Measurements from ENCODE around the gene GRAMD4. TPM values are rescaled to one million over a fixed set of nuclear protein-coding genes. Genes with fewer than 3 reads are reported as not detected.

GRAMD4 gene
- total RNA-seq, 4 donors from 2014 or later = 19.1 to 25.4 (median 19.5) TPM

DNA sequence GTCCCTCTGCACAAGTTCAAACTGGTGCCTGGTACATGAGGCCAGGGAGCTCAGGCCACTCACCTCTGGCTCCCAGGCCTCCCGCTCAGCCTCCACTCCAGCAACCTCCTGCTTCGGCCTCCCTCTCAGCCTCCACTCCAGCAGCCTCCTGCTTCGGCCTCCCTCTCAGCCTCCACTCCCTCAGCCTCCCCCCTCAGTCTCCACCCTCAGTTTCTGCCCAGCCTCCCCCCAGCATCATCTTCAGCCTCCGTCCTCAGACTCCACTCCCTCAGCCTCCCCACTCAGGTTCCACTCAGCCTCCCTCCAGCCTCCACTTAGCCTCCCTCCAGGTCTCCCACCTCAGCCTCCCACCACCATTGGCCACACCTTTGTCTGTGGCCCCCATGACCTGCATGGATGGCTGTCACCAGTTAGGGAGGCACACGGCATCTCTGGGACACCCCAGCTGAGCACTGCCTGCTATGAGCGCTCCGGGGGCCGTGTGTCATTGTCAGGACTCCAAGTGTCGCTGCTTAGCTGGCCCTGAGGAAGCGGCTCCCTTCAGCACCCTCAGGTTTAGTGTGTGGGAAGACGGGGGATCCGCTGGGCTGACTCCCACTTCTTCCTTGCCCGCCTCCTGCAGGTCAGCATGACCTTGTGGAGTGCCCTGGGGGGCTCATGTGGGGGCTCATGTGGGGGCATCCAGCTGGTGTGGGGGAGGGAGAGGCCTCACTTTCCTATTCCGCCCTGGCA lies 39.0 kb downstream of the GRAMD4 start:
- TF ChIP-seq, protein P1, sequence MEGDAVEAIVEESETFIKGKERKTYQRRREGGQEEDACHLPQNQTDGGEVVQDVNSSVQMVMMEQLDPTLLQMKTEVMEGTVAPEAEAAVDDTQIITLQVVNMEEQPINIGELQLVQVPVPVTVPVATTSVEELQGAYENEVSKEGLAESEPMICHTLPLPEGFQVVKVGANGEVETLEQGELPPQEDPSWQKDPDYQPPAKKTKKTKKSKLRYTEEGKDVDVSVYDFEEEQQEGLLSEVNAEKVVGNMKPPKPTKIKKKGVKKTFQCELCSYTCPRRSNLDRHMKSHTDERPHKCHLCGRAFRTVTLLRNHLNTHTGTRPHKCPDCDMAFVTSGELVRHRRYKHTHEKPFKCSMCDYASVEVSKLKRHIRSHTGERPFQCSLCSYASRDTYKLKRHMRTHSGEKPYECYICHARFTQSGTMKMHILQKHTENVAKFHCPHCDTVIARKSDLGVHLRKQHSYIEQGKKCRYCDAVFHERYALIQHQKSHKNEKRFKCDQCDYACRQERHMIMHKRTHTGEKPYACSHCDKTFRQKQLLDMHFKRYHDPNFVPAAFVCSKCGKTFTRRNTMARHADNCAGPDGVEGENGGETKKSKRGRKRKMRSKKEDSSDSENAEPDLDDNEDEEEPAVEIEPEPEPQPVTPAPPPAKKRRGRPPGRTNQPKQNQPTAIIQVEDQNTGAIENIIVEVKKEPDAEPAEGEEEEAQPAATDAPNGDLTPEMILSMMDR (IDR thresholded peaks at IDR 0.05) = no peak
- DNase-seq (ENCODE audit: low spot score) (no peak), ATAC-seq (ENCODE audit: low FRiP score) (no peak)

DNA sequence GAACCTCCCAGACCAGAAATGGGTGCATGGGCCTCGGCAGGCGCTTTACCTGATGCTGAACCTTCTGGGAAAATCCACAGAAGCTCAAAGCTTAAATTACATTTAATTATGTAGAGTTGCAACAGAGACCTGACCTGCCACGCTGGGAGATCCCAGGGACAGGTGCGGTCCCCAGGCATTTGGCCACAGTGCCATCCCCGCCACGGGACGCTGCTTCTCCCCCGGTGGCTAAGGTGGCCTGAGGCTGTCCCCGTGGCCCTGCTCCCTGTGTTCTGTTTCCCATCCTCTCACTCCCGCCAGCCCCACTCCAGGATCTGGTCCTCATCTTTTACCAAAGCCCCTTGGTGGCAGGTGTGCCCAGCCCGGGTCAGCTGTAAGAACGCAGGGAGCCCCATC lies 39.6 kb downstream of the GRAMD4 start:
- ATAC-seq (ENCODE audit: low FRiP score) (no peak), DNase-seq (ENCODE audit: low spot score) (no peak)
- TF ChIP-seq, protein P1 (IDR thresholded peaks at IDR 0.05) = no peak

DNA sequence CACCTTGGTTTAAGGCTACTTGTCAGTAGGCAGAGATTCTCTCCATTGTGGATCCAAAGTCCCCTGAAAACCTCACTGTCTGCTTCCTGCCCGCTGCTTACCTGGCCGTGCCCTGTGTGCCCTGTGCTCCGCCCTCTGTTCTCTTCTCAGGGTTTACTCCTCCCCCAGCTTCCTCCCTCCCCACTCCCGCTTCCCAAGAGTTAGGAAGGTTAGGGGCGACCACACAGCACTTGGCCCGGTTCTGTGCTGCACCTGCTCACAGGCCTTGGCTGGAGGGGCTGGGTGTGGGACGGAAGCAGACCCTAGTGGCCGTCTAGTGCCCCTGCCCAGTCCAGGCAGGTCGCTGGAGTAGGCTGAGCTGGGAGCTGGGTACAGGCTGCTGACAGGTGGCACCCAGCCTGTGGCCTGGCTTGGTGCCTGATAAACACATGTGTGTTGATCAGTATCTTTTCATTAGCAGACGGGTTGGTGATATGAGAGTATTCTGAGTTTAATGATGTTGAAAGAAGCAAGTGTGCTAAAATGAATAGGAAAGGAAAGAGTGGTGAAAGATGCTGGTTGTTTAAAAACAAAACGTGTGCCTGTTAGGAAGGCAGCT lies 40.5 kb downstream of the GRAMD4 start:
- ATAC-seq (ENCODE audit: low FRiP score) = no peak
- DNase-seq (ENCODE audit: low spot score) = no peak
- TF ChIP-seq, protein P1 (IDR thresholded peaks at IDR 0.05) = no peak

DNA sequence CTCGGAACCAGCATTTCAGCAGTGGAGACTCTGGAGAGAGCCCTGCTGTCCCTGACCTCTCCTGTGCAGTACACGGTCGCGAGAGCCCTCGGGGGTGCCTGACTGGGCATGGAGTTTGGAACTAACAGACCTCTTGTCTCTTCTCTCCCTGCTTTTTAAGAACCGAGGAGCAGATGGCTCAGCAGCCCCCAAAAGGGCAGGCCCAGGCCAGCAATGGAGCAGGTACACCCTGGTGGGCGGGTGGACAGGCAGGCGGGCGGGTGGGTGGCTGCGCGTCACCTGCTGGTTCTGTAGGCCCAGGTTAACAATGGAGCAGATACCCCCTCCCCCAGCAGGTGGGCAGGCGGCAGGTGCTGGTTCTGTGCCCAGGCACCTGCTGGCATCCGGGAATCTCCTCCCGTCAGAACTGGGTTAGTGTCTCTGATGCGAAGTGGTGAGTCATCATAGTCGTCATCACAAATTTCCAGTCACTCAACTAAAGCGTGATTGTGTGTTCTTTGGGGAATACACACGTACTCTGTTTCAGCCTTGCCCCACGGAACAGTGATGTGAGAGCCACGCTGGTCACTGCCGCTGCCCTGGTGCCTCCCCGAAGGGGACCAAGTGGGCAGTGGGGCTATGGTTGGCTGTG lies 41.1 kb downstream of the GRAMD4 start:
- ATAC-seq (ENCODE audit: low FRiP score) (peak; percentile 29), DNase-seq (ENCODE audit: low spot score) (no peak)
- TF ChIP-seq, protein P1 (IDR thresholded peaks at IDR 0.05) = no peak

DNA sequence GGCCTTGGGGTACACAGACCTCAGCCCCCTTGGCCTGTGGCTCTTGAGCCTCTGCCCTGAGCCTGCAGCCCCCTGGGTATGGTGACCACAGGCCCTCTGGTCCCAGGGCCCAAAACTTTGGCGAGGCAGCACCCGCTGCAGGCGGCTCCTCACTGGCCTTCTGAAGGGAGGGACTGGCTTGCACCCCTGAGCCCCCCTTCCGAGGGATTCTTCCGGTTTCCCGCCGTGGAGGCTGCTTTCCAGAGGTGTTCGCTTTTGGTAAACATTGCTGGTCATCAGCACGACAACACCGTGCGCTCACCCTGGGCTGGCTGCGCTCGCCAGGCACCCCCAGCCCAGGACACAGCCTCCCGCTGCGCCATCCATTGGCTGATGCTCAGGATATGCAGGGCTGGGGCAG lies 42.0 kb downstream of the GRAMD4 start:
- ATAC-seq (ENCODE audit: low FRiP score) (no peak), DNase-seq (ENCODE audit: low spot score) (no peak)
- TF ChIP-seq, protein P1 (IDR thresholded peaks at IDR 0.05) = no peak

DNA sequence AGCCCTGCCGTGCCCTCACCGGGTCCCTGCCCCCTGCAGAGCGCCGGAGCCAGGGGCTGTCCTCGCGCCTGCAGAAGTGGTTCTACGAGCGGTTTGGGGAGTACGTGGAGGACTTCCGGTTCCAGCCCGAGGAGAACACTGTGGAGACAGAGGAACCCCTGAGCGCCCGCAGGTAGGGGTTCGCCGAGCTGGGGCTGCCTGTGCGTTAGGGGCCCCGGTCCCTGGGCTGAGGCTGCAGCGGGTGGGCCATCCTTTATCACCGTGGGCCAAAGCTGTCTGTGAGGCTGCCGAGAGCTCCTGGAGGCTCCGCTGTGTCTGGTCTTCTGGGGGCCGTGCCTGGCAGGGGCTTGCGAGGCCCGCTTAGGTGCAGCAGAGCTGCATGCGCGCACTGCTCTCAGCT lies 42.8 kb downstream of the GRAMD4 start:
- ATAC-seq (ENCODE audit: low FRiP score) = no peak
- TF ChIP-seq, protein P1 (IDR thresholded peaks at IDR 0.05) = no peak
- no peak for DNase-seq (ENCODE audit: low spot score)
